AG04450 (cell line): ENCODE measurements around the gene RUNX2. TPM values are rescaled to one million over a fixed set of nuclear protein-coding genes. Genes with fewer than 3 reads are reported as not detected.

Experiments used
- CTCF ChIA-PET: fragments of 300-600, 350-600 bp; formaldehyde crosslinking; extraction: SDS; loops from one replicate; lab custom pipeline; 2022; ENCODE audit warnings: antibody characterized with exemption, inconsistent platforms; lab: Charles Lee
- POLR2A ChIA-PET: fragments of 350-600 bp; formaldehyde crosslinking; extraction: SDS; loops from one replicate; lab custom pipeline; 2021; ENCODE audit warnings: antibody characterized with exemption, inconsistent platforms; lab: Yijun Ruan, JAX
- DNase-seq: peaks from one replicate; pipeline ENCODE4 v3.0.0-alpha.2; 2011; ENCODE audit warnings: low read depth, low spot score
- H3K27ac ChIP-seq: one replicate; pipeline ENCODE4 v1.5.1; 2012; ENCODE audit warnings: low read depth, low read length, control low read depth
- H3K27me3 ChIP-seq: one replicate; pipeline ENCODE4 v1.6.0; 2012; ENCODE audit warnings: low read length; ENCODE audit not compliant: control insufficient read depth, insufficient read depth
- H3K4me3 ChIP-seq: 2 replicates; pipeline ENCODE4 v1.5.1; 2011; ENCODE audit warnings: mild to moderate bottlenecking, low read depth, low read length, control low read depth
- H3K9me3 ChIP-seq: 2 replicates; pipeline ENCODE4 v1.5.1; 2012; ENCODE audit warnings: low read length; ENCODE audit not compliant: control insufficient read depth, insufficient read depth
- CTCF ChIP-seq: IDR thresholded peaks from 2 replicates; pipeline ENCODE4 v1.5.1; 2011; ENCODE audit warnings: low read depth, low read length, control low read depth, inconsistent platforms
- polyA plus RNA-seq: library from polyadenylated mRNA; depleted of rRNA; stranded (reverse); fragments of >200 nt; gene quantifications from 2 replicates; pipeline ENCODE4 v1.2.3, GENCODE V29; 2011

The RUNX2 gene
- polyA plus RNA-seq, 1 experiment, result 3.4 TPM

DNA sequence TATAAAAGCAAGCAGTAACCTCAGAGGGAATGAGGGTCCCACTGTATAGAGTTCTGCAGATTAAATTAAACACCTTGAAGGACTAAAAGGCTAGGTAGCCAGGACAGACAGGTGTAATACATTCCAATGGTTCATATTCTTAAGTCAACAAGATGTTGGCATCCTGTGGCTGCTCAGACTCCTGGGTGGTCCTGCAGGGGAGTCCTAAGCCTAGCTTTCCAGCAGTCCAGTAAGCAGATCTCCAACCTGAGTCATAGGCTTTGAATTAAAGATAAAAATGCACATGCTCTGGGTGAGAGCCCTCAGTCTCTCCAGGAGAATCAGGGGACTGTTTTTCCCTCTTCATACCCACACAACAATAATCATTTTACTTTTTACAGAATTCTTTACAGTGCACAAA, 356.9 kb downstream of the RUNX2 start:
- peaks cover 6% of the 10 kb centered on the region; the same call in 1 of the 2 replicates for H3K9me3 ChIP-seq
- H3K4me3 ChIP-seq, result no peak overlapping the region
- no peak overlapping the region for H3K27ac ChIP-seq
- H3K27me3 ChIP-seq, result no peaks in the 10 kb centered on the region
- ChIA-PET POLR2A (no interaction called here), CTCF (no interaction called here)
- no peak for DNase-seq
- no peak for TF ChIP-seq CTCF

GRCh38 chr6:45686841-45687569, 358.9 kb downstream of the RUNX2 start:
- no peak overlapping the region for H3K4me3 ChIP-seq
- H3K27me3 ChIP-seq, result no peaks in the 10 kb centered on the region
- DNase-seq, result no peak
- no peaks in the 10 kb centered on the region; the same call in 1 of the 2 replicates for H3K9me3 ChIP-seq
- POLR2A ChIA-PET, result interaction anchor here (0.6 kb wide), 1 partner anchor 11 kb away, joined by 3 read pairs; no protein-coding TSS in a partner anchor
- no peak for TF ChIP-seq CTCF
- CTCF ChIA-PET, result no interaction called here
- H3K27ac ChIP-seq, result no peak overlapping the region

GRCh38 chr6:45687570-45687969, 359.4 kb downstream of the RUNX2 start:
- no peaks in the 10 kb centered on the region for H3K27me3 ChIP-seq
- no peak overlapping the region for H3K27ac ChIP-seq
- POLR2A ChIA-PET, result interaction anchor here (0.6 kb wide), 1 partner anchor 10 kb away, joined by 3 read pairs; no protein-coding TSS in a partner anchor
- no peak for TF ChIP-seq CTCF
- no peak overlapping the region for H3K4me3 ChIP-seq
- CTCF ChIA-PET, result no interaction called here
- no peak for DNase-seq
- H3K9me3 ChIP-seq, result no peaks in the 10 kb centered on the region

DNA sequence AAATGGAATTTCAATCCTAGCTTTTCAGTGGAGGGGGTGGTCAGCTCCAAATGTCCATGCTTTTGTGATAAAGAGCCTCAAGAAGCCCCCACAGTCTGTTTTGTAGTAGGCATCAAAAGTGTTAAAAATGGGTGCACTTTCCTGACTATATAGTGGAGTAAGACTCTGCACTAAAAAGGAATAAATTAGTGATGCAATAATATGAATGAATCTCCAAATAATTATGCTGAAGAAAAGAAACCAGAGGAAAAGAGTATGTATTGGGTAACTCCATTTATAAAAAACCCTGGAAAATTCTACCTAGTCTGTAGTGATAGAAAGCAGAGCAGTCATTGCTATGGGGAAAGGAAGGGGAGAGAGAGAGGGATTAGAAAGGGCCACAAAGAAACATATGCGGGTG, 360.1 kb downstream of the RUNX2 start:
- ChIA-PET CTCF (no interaction called here), POLR2A (no interaction called here)
- no peak for DNase-seq
- no peak for TF ChIP-seq CTCF
- Histone ChIP-seq H3K9me3 (no peaks in the 10 kb centered on the region), H3K27me3 (no peaks in the 10 kb centered on the region), H3K4me3 (no peak overlapping the region), H3K27ac (no peak overlapping the region)

DNA sequence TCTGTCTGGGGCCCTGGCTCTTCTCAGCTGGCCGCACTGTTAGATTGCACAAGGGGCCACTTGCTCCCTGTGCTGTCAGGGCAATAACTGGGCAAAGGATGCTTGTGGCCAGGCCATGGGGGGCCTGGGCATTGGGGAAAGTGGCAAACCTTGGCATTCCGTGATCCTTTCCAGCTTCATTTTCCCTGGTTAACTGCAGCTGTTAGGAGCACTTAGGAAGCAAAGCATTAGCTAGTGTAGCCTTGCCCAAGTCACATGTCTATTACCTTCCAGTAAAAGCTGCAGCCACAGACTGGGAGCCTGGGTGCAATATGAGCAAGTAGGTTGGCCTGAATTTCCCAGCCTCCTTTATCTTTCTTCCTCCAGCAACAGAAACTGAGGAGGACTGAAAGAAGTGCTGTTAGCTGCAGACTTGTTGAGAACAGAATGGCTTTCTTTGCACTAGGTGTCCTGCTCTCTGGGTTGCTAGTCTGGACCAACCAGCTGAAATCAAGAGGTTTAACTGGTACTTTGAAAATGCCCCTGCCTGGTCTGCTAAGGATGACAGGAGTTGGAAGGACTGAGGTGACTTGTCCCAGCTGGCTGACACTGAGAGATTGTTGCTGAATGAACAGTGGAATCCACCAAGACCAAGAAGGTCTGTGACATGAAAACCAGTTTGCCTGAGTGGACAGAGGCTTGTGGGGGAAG, 361.9 kb downstream of the RUNX2 start:
- Histone ChIP-seq H3K27ac (no peak overlapping the region), H3K9me3 (no peaks in the 10 kb centered on the region), H3K4me3 (no peak overlapping the region), H3K27me3 (no peaks in the 10 kb centered on the region)
- no peak for DNase-seq
- TF ChIP-seq CTCF, result no peak
- POLR2A ChIA-PET, result no interaction called here
- CTCF ChIA-PET, result no interaction called here
